Retinal pigment epithelial cell (primary cell): ENCODE data around the gene FYCO1.

Experiments
- DNase-seq: peaks from one replicate; pipeline ENCODE4 v3.0.0-alpha.2; 2010; ENCODE audit warnings: low read depth
- H3K4me3 ChIP-seq: 2 replicates; pipeline ENCODE4 v1.5.1; 2011; ENCODE audit warnings: mild to moderate bottlenecking, low read length, control low read depth, moderate library complexity
- TF ChIP-seq, protein P1 (sequence below): conservative IDR thresholded peaks from 2 replicates; pipeline ENCODE4 v1.5.1; 2011; ENCODE audit warnings: low read depth, low read length, control low read depth, inconsistent platforms

FYCO1 gene

DNA sequence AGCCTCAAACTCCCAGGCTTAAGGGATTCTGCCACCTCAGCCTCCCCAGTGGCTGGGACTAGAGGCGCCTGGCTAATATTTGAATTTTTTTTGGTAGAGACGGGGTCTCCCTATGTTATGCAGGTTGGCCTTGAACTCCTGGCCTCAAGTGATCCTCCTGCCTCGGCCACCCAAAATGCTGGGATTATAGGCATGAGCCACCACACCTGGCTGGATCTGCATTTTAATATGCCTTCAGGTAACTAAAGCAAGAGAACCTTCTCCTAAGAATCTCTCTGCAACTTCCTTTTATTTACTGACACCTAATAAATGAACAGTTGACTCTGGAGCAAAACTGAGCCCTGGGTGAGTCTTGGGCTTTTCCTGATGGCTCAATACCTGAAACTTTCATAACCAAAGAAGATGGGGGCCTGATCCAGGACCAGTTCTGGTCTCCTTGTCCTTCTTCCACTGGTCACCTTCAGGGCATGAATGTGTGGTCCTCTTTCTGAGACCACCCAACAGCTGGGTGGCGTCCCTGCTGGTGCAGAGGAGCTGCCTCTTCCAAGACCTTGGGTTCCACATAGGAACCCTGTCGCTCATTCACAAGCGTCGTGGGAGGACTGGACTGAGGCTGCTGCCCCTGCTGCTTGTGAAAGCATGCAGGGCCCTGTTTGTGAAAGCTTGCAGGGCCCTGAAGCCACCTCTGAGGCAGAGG, 81.1 kb downstream of the FYCO1 start:
- TF ChIP-seq, protein P1, sequence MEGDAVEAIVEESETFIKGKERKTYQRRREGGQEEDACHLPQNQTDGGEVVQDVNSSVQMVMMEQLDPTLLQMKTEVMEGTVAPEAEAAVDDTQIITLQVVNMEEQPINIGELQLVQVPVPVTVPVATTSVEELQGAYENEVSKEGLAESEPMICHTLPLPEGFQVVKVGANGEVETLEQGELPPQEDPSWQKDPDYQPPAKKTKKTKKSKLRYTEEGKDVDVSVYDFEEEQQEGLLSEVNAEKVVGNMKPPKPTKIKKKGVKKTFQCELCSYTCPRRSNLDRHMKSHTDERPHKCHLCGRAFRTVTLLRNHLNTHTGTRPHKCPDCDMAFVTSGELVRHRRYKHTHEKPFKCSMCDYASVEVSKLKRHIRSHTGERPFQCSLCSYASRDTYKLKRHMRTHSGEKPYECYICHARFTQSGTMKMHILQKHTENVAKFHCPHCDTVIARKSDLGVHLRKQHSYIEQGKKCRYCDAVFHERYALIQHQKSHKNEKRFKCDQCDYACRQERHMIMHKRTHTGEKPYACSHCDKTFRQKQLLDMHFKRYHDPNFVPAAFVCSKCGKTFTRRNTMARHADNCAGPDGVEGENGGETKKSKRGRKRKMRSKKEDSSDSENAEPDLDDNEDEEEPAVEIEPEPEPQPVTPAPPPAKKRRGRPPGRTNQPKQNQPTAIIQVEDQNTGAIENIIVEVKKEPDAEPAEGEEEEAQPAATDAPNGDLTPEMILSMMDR = no peak
- no peak overlapping the region for H3K4me3 ChIP-seq
- DNase-seq = no peak

DNA sequence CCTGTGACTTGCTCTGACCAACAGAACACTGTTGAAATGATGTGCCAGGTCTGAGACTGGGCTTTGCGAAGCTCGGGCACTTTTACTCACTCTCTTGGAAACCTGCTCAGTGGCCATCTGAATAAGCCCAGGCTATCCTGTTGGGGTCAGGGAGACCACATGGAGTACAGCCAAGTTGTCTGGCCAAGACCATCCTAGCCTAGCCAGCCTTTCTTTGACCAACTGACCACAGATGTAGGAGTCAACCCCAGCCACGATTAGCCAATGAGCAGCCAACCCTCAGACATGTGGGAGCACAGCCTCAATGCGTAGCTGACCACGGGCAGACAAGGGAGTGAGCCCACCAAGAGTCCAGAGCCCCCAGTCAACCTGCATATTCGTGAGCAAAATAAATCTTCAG, 83.2 kb downstream of the FYCO1 start:
- TF ChIP-seq, protein P1 = no peak
- no peak overlapping the region for H3K4me3 ChIP-seq
- DNase-seq = no peak

DNA sequence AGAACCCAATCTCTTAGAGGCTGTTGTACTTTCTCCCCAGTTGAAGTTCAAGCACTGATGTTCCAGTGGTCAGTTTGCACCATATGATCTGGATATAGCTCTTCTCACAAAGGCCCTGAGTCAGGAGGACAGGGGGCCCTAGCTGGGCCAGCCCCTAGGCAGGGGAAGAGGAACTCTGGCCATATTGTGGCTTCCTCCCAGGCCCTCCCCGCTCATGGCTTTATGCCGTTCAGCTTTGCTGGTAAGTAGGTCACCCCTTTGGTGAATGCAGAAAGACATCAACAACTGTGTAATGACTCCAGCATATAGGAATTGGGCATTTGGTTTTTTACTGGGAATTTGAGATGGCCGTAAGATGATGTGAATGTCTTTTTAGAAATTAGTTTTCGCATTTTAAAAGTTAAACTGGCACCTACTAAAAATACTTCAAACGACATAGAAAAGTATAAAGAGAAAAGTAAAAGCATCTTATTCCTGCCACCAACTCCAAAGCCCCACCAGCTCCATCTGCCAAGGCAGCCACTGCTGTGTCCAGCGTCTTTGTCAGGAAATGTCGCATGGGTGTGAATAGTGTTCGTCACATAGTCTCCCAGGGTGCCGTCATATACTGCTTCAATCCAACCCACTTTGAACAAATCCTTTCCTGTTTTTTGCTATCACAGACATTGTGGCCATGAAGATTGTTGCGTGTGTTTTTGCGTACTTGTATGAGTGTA, 84.0 kb downstream of the FYCO1 start:
- TF ChIP-seq, protein P1 = no peak
- DNase-seq = no peak
- no peak overlapping the region for H3K4me3 ChIP-seq

DNA sequence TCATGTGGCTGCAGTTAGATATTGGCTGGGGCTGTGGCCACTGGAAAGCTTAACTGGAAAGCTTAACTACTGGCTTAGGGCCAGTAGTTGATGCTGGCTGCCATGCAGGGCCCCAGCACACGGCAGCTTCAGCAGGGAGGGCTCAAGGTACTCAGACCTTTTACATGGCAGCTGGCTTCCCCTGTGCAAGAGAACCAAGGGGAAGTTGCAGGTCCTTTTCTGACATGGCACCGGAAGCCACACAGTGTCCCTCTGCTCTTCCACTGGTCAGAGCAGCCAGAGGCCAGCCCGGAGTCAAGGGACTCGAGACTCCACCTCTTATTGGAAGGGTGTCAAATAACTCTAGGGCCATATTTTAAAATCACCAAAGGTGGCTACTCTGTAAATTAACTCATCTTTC, 84.7 kb downstream of the FYCO1 start:
- DNase-seq = no peak
- TF ChIP-seq, protein P1 = no peak
- no peak overlapping the region for H3K4me3 ChIP-seq

DNA sequence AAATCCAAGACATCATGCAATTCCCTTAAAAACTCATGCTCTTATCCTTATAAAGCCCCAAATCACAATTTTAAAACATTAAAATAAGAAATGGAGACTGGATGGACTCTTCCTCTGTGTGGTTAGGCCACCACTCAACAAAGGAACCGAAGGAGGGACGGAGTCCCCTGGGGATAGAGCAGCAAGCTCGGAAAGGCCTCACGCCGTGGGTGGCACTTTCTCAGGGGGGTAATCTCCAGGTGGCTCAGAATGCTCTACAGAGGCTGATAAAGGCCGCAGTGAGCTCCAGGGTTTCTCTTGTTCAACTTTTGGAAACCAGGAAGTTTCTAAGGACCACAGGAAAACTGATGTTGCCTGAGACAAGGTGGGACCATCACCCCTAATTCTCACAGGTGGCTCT, 86.1 kb downstream of the FYCO1 start:
- TF ChIP-seq, protein P1 = no peak
- no peak overlapping the region for H3K4me3 ChIP-seq
- no peak for DNase-seq

DNA sequence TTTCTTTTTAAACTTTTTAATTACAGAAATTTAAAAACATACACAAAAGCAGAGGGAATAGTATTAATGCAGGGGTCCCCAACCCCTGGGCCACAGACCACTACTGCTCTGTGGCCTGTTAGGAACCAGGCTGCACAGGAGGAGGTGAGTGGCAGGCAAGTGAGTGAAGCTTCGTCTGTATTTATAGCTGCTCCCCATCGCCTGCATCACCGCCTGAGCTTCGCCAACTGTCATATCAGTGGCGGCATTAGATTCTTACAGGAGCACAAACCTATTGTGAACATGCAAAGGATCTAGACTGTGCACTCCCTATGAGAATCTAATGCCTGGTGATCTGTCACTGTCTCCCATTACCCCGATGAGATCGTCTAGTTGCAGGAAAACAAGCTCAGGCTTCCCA, 86.9 kb downstream of the FYCO1 start:
- H3K4me3 ChIP-seq = no peak overlapping the region
- DNase-seq = no peak
- TF ChIP-seq, protein P1 = no peak
